MM.1S (cell line): ENCODE measurements around the gene PXT1.

Experiments used
- EZH2 ChIP-seq: fragments of 300-600 bp; sonication (generic); optimal IDR thresholded peaks from 2 replicates; pipeline ENCODE3; 2017; ENCODE audit warnings: low read depth, mild to moderate bottlenecking, antibody characterized with exemption, low read length, mixed read lengths
- TF ChIP-seq, protein P1 (sequence below): fragments of 300-600 bp; sonication (generic); IDR thresholded peaks from 2 replicates; pipeline ENCODE4 v1.5.1; 2016; ENCODE audit warnings: antibody characterized with exemption, low read length, mixed read lengths

DNA sequence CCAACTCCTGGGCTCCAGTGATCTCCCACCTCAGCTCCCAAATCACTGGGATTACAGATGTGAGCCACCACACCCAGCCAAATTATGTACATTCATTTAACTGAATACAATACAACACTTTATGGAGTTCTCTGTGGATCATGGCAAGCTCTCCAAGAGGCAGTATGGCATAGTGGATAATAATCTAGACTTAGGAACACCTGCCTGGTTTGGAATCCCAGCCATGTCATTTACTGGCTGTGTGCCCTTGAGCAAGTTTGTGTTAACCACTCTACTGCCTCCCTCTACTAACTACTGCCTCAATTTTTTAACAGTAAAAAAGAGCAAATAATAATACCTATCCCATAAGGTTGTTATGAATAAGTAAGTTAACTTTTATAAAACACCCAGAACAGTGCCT lies 53.3 kb downstream of the PXT1 start:
- no peak for TF ChIP-seq EZH2
- TF ChIP-seq, protein P1, sequence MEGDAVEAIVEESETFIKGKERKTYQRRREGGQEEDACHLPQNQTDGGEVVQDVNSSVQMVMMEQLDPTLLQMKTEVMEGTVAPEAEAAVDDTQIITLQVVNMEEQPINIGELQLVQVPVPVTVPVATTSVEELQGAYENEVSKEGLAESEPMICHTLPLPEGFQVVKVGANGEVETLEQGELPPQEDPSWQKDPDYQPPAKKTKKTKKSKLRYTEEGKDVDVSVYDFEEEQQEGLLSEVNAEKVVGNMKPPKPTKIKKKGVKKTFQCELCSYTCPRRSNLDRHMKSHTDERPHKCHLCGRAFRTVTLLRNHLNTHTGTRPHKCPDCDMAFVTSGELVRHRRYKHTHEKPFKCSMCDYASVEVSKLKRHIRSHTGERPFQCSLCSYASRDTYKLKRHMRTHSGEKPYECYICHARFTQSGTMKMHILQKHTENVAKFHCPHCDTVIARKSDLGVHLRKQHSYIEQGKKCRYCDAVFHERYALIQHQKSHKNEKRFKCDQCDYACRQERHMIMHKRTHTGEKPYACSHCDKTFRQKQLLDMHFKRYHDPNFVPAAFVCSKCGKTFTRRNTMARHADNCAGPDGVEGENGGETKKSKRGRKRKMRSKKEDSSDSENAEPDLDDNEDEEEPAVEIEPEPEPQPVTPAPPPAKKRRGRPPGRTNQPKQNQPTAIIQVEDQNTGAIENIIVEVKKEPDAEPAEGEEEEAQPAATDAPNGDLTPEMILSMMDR, result no peak
